Measurements from ENCODE around the gene PANX1.

Gene PANX1

GRCh38 chr11:94129512-94130297 is 1.1 kb downstream of the PANX1 start:
- no peak for DNase-seq (ENCODE audit: low read depth, low spot score)

DNA sequence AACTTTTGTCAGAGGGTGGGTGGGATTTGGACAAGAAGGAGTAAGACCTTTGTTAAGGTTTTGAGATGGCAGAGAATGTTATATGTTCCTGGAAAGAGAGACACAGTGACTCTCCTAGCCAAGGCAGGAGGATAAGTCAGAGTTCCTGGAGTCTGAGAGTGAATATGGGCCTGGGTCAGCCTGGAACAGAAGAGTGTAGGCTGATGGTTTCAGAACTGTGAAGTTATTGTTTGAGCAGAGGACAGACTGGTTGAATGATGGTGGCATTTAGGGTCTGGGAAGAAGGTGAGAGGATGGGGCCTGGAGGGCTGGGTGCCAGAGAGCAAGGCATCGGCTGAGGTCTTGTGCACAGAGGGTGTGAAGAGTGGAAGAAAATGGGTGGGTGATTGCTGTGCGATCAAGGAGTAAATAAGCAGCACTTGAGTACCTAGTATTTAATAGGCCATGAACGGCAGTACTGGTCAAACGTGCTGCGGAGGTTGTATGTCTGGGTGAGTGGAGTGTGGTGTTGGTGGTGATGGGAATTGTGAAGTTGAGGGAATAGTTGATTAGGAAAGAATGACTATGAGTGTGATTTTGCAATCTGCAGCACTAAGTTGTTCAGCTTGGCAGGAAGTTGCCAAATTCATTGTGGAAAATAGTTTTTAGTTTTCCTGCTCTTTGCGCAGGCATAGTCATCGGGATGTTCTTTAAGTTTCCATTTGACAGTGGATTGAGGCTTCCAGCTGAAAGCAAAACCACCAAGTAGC is 1.8 kb downstream of the PANX1 start:
- no peak for DNase-seq (ENCODE audit: low read depth, low spot score)

DNA sequence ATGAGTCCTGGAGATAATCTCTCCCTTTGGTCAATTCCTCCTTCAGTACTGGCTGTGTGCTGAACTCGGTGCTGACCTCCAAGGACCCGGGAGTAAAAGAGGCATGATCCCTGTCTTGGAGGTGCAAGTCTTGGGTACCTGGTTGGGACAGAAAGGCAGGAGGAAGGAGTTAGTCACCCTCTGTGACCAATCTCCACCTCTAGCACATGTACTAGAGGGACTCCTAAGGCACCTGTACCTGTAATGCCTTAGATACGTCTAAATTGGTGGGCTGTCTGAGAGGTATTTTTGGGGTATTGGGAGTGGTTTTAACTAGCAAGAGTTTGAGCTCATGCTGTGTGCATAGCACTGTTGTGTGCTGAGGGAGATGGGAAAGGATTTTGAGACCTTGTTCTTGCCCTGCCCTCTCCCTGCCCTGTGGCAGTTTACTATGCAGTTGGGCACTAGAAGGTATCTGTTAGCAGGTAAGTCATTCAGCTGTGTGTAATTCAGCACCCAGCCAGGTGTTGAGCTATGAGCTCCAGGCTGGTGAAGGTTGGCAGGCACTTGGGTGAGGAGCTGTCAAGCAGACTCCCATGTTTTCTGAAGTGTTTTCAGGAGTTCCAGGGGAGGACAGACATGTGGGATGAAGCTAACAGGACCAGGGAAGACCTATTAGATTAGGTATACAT is 2.5 kb downstream of the PANX1 start:
- DNase-seq (ENCODE audit: low read depth, low spot score): no peak

DNA sequence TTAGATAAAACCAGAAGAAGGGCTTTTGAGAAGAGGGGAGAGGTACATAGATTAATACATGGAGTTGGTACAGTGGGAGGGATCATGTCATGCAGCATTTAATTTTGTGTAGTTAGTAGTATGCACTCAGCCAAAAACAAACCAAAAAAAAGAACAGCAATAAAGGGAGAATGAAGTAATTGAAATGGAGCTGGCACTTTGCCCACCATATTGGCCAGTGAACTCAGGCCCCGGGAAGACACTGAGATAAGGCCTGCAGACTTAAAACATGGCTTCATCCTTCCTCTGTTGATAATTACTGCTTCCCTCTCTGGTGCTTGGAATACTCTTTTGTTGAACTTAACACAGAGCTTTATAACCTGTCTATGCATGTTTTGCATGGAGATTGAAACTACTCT is 3.1 kb downstream of the PANX1 start:
- DNase-seq (ENCODE audit: low read depth, low spot score): no peak

DNA sequence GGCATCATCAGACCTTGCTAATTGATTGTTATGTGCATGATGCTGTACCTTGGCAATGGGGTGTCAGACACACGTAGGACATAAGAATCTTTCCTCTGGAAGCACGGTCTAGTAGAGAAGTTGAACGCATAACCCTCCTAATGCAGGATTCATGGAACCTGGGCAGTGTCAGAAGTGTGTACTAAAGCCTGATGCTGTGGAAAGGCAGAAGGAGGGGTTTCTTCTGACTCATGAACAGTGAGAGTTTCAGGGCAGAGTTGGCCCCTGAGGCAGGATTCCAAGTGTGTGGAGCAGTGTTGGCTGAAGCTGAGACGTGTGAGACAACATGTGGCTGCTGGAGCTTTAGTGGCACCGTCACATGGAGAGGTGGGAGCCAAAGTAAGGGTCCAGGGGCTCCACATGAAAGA is 3.5 kb downstream of the PANX1 start:
- DNase-seq (ENCODE audit: low read depth, low spot score): no peak

DNA sequence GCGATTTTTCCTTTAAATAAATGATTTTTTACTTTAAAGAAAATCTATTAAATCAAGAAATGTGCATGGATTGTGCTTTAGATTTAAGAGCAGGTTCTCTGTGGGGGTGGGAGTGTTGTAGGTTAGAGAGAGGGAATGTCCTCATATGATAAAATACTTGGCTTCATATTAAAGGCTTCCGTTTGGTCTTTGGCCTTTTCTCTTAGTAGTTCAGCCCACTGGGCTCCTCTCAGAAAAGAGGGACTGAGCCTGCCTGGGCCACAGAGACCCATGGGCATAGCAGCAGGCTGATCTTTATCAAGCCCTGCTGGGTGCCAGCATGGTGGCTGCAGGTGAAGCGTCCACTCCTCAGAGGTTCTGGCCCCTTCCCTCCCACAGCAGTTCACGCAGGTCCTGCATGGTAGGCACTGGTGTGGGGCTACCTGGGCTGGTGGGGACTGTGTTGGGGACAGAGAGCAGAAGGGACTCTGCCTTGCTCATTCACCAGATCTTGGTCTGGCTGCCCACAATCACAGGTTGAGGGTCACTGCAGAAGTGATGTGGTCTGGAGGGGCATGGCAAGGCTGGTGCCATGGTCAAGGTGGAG is 4.3 kb downstream of the PANX1 start:
- no peak for DNase-seq (ENCODE audit: low read depth, low spot score)

- DNase-seq (ENCODE audit: low read depth, low spot score): no peak
Observed at GRCh38 chr11:94133752-94134151, 5.1 kb downstream of the PANX1 start.

GRCh38 chr11:94134651-94135512 is 6.2 kb downstream of the PANX1 start:
- DNase-seq (ENCODE audit: low read depth, low spot score): no peak

GRCh38 chr11:94139416-94139815 is 10.8 kb downstream of the PANX1 start:
- DNase-seq (ENCODE audit: low read depth, low spot score): no peak

DNA sequence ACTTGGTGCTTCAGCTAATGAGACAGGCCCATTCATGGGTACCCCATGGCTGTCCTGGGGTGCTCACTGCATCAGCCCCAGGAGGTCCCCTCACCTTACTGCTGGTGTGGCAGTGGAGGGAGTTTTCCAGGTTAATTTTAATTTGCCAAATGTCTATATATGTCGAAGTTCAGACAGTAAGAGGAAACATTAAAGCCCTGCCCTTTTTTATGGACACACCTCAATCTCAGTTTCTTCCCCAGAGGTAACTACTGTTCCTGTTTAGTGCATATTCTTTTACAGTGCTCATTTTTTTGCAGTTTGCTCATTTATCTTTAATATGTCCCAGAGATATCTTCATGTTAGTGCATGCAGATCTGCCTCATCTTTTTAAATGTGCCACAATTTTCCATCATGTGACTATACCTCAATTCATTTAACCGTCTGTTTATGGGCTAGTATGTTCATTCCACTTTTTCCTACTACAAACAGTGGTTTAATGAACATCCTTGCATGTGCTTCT is 11.6 kb downstream of the PANX1 start:
- DNase-seq (ENCODE audit: low read depth, low spot score): no peak

DNA sequence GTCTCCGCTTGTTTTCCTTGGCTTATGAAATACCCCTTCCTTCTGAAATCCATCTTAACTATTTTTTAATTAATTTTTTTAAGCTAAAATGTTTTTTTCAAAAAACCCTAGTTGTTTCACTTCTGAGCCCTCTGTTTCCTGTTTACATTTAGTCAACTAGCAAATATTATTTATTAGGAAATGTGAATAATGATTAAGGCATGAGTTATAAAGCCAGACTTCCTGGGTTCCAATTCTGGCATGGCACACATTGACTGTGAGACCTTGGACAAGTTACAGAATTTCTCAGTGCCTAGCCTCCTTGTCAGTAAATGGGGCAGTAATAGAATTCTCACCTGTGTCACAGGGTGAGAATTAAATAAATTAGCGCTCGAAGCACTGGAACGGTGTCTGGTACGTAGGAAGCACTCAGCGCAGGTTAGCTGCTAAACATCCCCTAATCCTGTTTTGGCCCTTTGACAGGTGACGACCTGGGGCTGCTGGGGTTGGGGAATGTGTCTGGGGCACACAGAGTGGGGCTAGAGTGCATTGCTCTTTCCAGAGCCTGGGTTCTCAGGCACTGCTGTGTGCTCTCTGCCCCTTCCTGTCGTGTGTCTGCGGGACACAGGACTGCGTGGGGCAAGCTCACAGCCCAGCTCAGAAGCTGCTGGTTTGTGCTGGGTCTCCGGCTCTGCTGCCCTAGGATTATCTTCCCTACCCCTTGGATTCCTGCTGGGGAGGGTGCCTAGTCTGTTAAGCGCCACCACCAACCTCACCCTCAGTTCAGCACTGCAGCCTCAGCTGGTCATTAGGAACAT is 13.1 kb downstream of the PANX1 start:
- no peak for DNase-seq (ENCODE audit: low read depth, low spot score)

- no peak for DNase-seq (ENCODE audit: low read depth, low spot score)
Observed at GRCh38 chr11:94142308-94143281, 14.0 kb downstream of the PANX1 start.

DNA sequence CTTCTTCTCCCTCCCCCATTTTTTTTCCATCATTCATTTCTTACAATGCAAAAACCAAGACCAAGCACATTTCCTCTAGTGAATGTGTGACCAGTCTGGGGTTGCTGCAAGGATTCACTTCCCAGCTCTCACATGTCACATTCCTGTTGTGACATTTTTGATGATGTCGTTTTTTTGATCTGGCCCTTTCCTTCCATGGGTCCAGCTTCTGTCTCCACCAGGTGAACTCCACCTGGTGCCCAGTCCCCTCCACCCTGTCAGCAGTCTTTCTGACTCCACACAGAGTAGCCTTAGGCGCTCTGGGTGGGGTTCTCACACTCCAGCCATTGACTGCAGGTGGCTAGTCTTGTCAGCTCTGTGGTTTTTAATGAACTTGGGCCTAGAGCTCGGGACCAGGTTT is 15.6 kb downstream of the PANX1 start:
- DNase-seq (ENCODE audit: low read depth, low spot score): no peak

DNA sequence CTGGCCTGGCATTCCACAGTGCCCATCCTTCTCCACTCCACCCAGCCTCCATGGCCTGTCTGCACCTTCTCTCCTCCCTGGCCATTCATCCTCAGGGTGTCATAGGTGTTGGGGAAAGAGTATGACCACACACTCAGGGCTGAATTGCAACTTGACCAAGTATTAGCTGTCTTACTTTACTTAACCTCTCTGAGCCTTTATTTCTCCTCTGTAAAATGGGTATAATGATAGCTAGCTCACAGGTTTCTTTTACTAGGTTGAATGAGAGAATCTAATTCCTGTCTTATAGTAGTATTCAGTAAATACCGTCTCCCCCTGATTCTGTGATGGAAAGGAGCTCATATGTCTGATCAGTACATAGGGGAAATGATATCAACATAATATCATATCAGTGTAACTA is 16.0 kb downstream of the PANX1 start:
- no peak for DNase-seq (ENCODE audit: low read depth, low spot score)

- no peak for DNase-seq (ENCODE audit: low read depth, low spot score)
Observed at GRCh38 chr11:94145431-94145830, 16.8 kb downstream of the PANX1 start.

DNA sequence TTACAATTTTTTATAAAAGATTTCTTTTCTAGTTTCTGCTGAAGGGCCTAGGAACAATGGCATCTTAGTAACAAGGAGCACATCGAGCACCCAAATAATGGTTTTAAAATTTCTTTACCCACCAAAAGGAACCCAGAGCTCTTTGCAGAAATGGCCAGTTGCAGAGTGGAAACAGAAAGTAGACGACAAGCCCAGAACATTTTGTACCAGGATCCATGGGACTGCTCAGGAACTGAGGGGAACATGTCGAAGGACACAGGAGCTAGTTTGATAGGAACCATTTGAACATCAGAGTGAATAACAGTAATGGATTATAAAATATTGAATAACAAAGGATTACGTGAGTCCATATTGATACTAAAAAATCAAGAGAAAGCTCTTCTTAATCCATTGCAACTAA is 17.3 kb downstream of the PANX1 start:
- no peak for DNase-seq (ENCODE audit: low read depth, low spot score)

- no peak for DNase-seq (ENCODE audit: low read depth, low spot score)
Observed at GRCh38 chr11:94147433-94147845, 18.8 kb downstream of the PANX1 start.

DNA sequence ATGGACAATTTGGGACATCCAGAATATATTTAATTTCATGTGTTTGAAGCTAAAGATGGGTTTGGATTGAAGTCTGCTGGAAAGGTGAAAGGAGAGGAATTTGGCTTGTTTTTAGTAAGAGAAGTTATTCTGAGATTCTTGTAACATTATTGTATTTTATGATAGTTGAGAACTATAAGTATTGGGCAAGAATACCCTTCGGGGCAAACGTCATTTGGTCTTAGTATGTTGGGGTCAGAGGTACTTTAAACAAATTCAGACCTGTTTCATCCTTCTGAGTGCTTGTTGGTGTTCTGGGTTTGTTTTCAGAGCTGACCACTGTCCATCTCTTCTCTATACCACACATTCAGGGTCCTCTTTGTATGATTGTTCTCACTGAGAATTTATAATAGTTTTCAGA is 19.5 kb downstream of the PANX1 start:
- no peak for DNase-seq (ENCODE audit: low read depth, low spot score)

DNA sequence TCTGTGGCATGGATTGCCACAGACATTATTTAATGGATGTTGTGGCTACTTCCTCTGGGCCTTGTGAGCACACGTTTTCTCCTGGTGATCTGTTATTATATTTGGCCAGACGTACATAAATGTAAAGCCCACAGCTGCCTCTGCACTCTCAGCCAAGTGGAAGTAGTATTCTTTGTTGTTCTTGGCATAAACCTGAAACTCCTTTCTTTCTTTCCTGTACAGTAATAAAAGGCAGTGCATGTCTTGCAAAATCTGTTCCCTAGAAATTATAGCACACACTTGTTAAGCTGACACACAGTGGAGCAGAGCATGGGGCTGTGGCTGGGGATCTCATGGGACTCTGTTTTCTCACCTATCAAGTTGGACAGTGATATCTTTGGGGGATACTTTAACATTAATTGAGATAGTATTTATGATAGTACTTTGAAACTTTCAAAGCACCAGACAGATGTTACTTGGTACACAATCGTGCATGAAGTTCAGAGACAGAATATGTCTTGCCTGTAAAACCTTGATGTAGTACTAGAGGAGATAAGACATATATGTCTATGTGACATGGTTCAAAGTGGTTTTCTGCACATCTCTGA is 20.9 kb downstream of the PANX1 start:
- DNase-seq (ENCODE audit: low read depth, low spot score): no peak

Data from smooth muscle cell of the brain vasculature (primary cell).